Nephron (organoid): ENCODE data around the gene KLHL30.

Experiments
- H3K27ac Mint-ChIP-seq, 3 experiments: 2 replicates each; pipeline ENCODE4 v1.8.0; 2020; ENCODE audit warnings: mixed read lengths in 3 of 3, mild to moderate bottlenecking in 2 of 3, moderate library complexity in 1 of 3
- H3K27me3 Mint-ChIP-seq: 2 replicates; pipeline ENCODE4 v1.8.0; 2021; ENCODE audit warnings: low read depth, mild to moderate bottlenecking, moderate library complexity, mixed read lengths
- H3K36me3 Mint-ChIP-seq: 2 replicates; pipeline ENCODE4 v1.8.0; 2020; ENCODE audit warnings: low read depth, mixed read lengths
- H3K4me1 Mint-ChIP-seq: 2 replicates; pipeline ENCODE4 v1.8.0; 2020; ENCODE audit warnings: mixed read lengths
- H3K4me3 Mint-ChIP-seq, 3 experiments: 2 replicates each; pipeline ENCODE4 v1.8.0; 2020; ENCODE audit warnings: mild to moderate bottlenecking in 3 of 3, mixed read lengths in 3 of 3, moderate library complexity in 2 of 3
- H3K9me3 Mint-ChIP-seq: 2 replicates; pipeline ENCODE4 v1.8.0; 2020; ENCODE audit warnings: mixed read lengths
- CTCF ChIP-seq, 3 experiments: fragments of 200-600 bp; sonication (generic); IDR thresholded peaks; one replicate each; pipeline ENCODE4 v1.5.0; 2021; ENCODE audit warnings: antibody characterized with exemption in 3 of 3; ENCODE audit not compliant: unreplicated experiment in 3 of 3

The KLHL30 gene

DNA sequence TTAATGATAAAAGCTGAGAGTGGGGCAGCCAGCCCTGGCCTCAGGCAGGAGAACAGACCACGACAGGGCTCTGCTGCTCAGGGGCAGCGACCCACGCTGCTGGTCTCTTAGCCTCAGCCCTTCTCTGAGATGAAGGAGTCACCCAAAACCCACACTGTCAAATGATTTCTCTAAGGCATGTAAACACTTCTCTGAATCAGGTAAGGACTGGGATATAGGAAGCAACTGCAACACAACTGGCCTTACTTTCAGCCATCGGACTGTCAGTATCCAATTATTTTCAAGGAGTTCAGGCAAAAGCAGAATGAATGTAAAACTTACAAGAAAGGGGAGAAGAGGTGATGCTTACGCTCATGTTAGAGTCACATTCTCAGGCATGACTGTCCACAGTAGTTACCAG lies 42.1 kb downstream of the KLHL30 start:
- no peaks in the 10 kb centered on the region for H3K9me3 Mint-ChIP-seq
- no peaks in the 10 kb centered on the region for H3K27me3 Mint-ChIP-seq
- TF ChIP-seq CTCF (IDR thresholded peaks at IDR 0.05; ENCODE audit: unreplicated experiment in 3 of 3), result no peak
- H3K27ac Mint-ChIP-seq, result no peak overlapping the region
- peaks cover 9% of the 10 kb centered on the region for H3K4me1 Mint-ChIP-seq
- H3K4me3 Mint-ChIP-seq, result no peak overlapping the region
- peaks cover 74% of the 10 kb centered on the region for H3K36me3 Mint-ChIP-seq

GRCh38 chr2:238182362-238182761 lies 43.9 kb downstream of the KLHL30 start:
- Mint-ChIP-seq H3K9me3 (no peaks in the 10 kb centered on the region), H3K4me3 (no peak overlapping the region), H3K27me3 (no peaks in the 10 kb centered on the region), H3K4me1 (peaks cover 10% of the 10 kb centered on the region), H3K27ac (no peak overlapping the region), H3K36me3 (peaks cover 82% of the 10 kb centered on the region)
- no peak for TF ChIP-seq CTCF (IDR thresholded peaks at IDR 0.05; ENCODE audit: unreplicated experiment in 3 of 3)

DNA sequence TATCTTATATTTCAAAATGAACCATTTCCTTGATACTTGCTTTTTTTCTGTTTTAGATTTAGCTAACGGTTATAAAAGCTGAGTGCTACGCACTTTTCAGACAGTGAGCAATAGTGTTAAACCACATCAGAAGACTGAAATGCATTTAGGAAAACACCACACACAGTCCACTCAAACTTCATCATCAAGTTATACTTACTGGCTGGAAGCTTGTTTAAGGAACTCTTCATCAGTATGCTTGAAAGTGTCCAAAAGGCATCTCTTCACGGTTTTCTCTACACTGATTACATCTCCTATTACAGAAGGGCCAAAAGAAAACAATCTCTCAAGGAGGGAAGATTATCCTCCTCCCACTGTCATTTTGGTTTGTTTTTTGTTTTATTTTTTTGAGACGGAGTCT lies 45.4 kb downstream of the KLHL30 start:
- no peak for TF ChIP-seq CTCF (IDR thresholded peaks at IDR 0.05; ENCODE audit: unreplicated experiment in 3 of 3)
- Mint-ChIP-seq H3K4me1 (peaks cover 22% of the 10 kb centered on the region), H3K36me3 (peaks cover 87% of the 10 kb centered on the region), H3K9me3 (no peaks in the 10 kb centered on the region), H3K27ac (no peak overlapping the region), H3K27me3 (no peaks in the 10 kb centered on the region), H3K4me3 (no peak overlapping the region)

DNA sequence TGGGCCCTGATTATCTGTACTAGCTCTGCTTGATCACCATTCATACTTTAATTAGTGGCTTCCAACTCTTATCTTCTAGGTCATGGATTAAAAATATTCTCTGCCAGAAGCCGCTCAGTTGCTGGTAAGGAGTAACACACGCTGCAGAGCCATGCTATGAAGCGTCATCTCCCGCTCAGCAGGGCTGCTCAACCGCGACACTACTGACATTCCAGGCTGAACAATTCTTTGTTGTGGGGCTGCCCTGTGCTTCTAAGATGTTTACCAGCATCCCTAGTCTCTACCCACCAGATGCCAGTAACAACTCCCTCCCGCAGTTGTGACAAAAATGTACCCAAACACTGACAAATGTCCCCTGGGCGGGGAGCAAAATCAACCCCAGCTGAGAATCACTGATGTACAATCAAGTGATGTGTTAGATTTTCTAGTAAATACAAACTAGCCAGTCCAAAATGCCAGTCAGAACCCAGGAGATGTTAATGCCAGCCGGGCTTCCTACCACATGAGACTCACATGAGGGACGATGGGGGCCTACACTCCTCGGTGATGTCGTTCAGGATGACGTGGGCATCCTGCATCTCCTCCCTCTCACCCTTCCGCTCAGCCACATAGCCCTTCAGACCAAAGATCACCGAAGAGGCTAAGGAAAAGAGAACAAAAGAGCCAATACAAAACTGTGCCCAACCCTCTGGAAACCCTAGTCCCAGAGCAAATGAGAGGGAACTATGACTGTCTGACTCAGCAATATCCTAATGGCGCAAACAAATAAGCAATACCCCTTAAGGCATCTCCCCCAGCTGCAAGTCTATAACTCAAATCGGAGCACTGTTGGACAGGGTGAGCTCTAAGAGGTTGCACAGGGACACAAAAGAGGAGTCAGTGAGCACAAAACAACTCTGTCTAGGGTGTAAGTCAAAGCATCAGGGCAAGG lies 49.4 kb downstream of the KLHL30 start:
- H3K9me3 Mint-ChIP-seq, result no peaks in the 10 kb centered on the region
- no peaks in the 10 kb centered on the region for H3K27me3 Mint-ChIP-seq
- H3K4me3 Mint-ChIP-seq, result no peak overlapping the region
- no peak for TF ChIP-seq CTCF (IDR thresholded peaks at IDR 0.05; ENCODE audit: unreplicated experiment in 3 of 3)
- peaks cover 90% of the 10 kb centered on the region for H3K36me3 Mint-ChIP-seq
- peaks cover 36% of the 10 kb centered on the region for H3K4me1 Mint-ChIP-seq
- H3K27ac Mint-ChIP-seq, result peak overlapping the region in 1 of 3 experiments; percentile 67

DNA sequence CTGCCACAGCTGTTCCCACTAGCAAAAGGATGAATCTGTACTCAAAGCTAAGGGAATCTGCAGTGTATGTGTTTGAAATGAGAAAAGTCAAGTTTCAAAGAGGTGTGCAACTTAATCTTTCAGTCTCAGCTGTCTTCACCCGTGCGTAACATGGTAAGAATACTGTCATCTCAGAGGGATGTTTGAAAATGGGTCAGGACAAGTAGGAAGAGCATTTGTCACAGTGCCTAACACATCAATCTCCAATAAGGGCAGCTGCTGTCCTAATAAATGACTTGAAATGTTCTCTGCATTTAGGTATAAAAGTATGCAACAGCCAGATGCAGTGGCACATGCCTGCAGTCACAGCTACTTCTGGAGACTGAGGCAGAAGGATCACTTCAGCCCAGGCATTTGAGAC lies 52.0 kb downstream of the KLHL30 start:
- H3K36me3 Mint-ChIP-seq, result peaks cover 86% of the 10 kb centered on the region
- H3K4me3 Mint-ChIP-seq, result no peak overlapping the region
- H3K27me3 Mint-ChIP-seq, result no peaks in the 10 kb centered on the region
- no peaks in the 10 kb centered on the region for H3K9me3 Mint-ChIP-seq
- H3K27ac Mint-ChIP-seq, result peak overlapping the region in 2 of 3 experiments; percentile 46 to 80
- H3K4me1 Mint-ChIP-seq, result peaks cover 27% of the 10 kb centered on the region
- TF ChIP-seq CTCF (IDR thresholded peaks at IDR 0.05; ENCODE audit: unreplicated experiment in 3 of 3), result no peak
